ENCODE results near the gene ANKS3.

ANKS3 gene

DNA sequence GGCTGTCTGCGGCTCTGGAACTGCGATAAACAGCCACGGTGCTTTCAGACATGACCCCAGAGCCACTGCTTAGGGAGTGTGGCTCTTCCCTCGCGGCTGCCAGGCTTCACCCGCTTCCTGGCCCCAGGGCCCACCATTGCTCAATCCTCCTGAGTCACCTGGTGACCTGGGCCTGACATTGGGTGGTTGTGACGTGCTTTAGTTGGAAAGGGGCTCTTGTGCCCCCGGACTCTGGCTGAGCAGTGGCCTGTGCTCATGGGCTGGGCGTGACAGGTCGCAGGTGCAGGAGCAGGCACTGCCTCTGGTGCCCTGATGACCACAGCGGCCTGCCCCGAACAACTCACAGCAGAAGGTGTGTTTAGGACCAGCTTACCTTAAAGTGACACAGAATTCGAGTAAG is 49.3 kb downstream of the ANKS3 start:
- DNase-seq (ENCODE audit: low read depth in 3 of 3): no peak

- DNase-seq (ENCODE audit: low read depth in 3 of 3): no peak
Measured at GRCh38 chr16:4684058-4684715, 49.9 kb downstream of the ANKS3 start.

- DNase-seq (ENCODE audit: low read depth in 3 of 3): no peak
Measured at GRCh38 chr16:4683255-4684057, 50.6 kb downstream of the ANKS3 start.

GRCh38 chr16:4682616-4683254 is 51.3 kb downstream of the ANKS3 start:
- peak in 2 of 3 donors; percentile 32 to 46 for DNase-seq (ENCODE audit: low read depth in 3 of 3)

- no peak for DNase-seq (ENCODE audit: low read depth in 3 of 3)
Measured at GRCh38 chr16:4682084-4682591, 51.9 kb downstream of the ANKS3 start.

DNA sequence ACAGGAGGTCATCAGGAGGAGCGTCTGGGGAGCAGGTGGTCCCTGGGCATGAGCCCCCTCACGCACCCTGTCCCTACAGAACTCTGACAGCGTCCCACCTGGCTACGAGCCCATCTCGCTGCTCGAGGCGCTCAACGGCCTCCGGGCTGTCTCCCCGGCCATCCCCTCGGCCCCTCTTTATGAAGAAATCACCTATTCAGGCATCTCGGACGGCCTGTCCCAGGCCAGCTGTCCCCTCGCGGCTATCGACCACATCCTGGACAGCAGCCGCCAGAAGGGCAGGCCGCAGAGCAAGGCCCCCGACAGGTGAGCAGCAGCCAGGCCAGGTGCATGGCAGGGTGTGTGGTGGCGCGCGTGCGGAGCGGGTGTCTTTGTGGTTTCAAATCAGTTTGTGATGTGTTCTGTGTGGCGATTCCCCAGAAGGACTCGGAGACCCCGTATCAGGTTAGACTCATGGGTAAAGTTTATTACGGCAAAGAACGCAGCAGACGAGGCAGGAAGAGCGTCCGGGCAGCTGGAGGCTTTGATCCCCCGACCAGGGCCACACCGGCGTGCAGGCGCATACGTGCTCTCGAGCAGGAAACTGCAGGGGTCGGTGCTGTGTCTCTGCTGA is 52.5 kb downstream of the ANKS3 start:
- DNase-seq (ENCODE audit: low read depth in 3 of 3): no peak

- DNase-seq (ENCODE audit: low read depth in 3 of 3): no peak
Measured at GRCh38 chr16:4680673-4681470, 53.2 kb downstream of the ANKS3 start.

DNA sequence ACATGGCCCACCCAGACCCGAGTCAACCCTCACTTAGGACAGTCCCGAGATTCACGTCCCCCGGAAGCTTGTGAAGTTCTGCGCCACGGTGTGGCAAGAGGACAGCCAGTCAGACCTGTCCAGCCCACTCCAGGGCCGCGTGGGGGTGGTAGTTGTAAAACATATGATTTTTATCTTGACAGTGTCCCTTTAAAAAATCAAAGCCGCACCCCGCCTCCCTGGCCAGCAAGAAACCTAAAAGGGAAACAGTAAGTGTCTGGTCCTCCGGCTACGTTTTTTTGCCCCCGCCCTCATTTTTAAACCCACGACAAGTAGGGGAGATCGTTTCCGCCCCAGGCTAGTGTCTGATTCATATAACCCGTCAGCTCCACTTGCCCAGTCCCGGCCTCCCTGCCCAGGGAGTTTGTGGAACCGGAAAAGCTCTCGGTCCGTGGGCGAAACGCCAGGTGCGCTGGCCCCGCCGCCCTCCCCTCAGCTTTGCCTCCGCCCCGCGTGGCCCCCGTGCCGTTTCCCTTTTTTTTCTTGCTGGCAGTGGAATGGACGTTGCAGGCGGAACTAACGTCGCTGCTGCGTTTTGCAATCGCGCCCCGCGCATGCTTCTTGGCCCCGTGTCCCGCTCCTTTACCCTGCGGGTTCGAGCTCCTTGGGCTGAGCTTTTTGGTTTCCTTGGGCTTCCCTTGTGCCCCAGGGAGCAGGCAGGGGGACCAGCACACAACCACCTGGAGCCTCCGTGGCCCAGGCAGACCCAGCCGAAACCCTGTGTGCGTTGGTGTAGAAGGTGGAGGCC is 54.0 kb downstream of the ANKS3 start:
- no peak for DNase-seq (ENCODE audit: low read depth in 3 of 3)

GRCh38 chr16:4679156-4679849 is 54.8 kb downstream of the ANKS3 start:
- DNase-seq (ENCODE audit: low read depth in 3 of 3): no peak

GRCh38 chr16:4678596-4678995 is 55.5 kb downstream of the ANKS3 start:
- no peak for DNase-seq (ENCODE audit: low read depth in 3 of 3)

- DNase-seq (ENCODE audit: low read depth in 3 of 3): no peak
Measured at GRCh38 chr16:4677994-4678393, 56.1 kb downstream of the ANKS3 start.

DNA sequence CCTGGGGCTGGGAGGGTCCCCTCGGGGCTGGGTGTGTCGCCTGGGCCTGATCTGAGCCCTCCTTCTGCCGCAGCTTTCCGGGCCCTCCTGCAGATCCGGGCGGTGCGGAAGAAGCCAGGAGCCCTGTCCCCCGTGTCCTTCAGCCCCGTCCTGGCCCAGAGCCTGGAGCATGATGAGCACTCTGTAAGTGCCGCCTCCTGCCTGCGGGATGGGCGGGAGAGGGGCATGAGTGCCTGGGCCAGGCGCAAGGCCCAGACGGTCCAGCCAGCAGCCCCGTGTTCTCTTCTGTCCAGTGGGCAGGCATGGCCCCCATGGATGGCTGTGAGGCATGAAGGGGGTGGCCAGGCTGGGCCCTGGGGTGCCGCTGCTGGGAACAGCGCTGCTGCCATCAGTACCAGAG is 56.7 kb downstream of the ANKS3 start:
- no peak for DNase-seq (ENCODE audit: low read depth in 3 of 3)

DNA sequence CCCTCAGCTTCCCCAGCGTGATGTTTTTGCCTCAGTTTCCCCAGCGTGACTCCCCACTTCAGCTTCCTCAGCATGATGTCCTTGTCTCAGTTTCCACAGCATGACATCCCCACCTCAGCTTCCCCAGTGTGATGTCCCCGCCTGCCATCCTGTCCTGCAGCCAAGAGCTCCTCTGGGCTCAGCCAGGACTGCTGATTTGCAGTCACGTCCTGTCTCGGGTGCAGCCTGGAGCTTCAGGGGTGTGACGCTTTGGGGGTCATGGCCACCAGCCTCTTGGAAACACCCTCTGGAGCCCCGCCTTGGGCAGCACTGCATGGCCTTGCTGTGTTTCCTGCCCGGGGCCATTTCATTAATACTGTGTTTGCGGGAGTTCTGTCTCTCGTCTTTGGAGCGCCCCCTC is 57.2 kb downstream of the ANKS3 start:
- no peak for DNase-seq (ENCODE audit: low read depth in 3 of 3)

- DNase-seq (ENCODE audit: low read depth in 3 of 3): peak; percentile 48 to 62 (median 56)
Measured at GRCh38 chr16:4675864-4676786, 57.9 kb downstream of the ANKS3 start.

DNA sequence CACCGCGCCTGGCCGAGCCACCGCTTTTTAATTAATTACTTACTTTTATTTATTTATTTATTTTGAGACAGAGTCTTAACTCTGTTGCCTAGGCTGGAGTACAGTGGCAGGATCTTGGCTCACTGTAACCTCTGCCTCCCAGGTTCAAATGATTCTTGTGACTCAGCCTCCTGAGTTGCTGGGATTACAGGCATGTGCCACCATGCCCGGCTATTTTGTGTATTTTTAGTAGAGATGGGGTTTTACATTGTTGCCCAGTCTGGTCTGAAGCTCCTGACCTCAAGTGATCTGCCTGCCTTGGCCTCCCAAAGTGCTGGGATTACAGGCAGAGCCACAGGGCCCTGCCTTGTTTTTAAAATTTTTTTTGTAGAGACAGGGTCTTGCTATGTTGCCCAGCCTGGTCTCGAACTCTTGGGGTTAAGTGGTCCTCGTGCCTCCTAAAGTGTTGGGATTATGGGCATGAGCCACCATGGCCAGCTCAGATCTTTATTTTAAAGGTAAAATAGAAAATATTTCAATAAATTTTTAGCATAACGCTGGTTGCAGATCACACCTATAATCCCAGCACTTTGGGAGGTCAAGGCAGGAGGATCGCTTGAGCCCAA is 59.0 kb downstream of the ANKS3 start:
- DNase-seq (ENCODE audit: low read depth in 3 of 3): no peak

DNA sequence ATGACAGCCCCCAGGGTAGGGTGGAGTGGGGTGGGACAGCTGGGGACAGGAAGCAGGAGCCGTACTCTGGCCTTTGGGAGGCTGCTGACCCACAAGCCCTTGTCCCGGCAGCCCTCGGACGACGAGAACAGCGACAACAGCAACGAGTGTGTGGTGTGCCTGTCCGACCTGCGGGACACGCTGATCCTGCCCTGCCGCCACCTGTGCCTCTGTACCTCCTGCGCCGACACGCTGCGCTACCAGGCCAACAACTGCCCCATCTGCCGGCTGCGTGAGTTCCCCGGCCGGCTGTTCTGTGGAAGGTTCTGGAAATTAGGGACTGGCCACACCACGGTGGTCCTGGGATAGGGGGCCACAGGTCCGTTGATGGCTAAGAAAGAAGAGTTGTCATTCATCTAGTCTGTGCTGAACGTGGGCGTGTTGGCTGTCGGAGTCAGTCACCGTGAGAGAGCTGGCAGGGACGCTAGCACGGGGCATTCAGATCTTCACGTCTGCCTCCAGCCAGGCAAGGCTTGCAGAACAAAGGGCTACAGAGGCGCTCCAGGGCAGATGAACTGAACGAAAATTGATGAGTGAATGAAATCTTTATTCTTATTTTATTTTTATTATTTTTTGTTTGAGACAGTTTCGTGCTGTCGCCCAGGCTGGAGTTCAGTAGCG is 60.6 kb downstream of the ANKS3 start:
- no peak for DNase-seq (ENCODE audit: low read depth in 3 of 3)

- DNase-seq (ENCODE audit: low read depth in 3 of 3): no peak
Measured at GRCh38 chr16:4668313-4668960, 65.6 kb downstream of the ANKS3 start.

All from stimulated activated CD4-positive, alpha-beta T cell treated with anti-CD3 and anti-CD28 coated beads, TNF-alpha, amount 100 ng/mL, for 48 hours (primary cell).